H1 (cell line): ENCODE results near the gene CENPF. TPM values are rescaled to one million over a fixed set of nuclear protein-coding genes. Genes with fewer than 3 reads are reported as not detected.

Experiments
- CTCF ChIA-PET: fragments of 300-600 bp; sonication (Branson Sonifier 250); formaldehyde crosslinking; loops from one replicate; lab custom pipeline; 2021; ENCODE audit not compliant: partially characterized antibody; lab: Charles Lee
- POLR2A ChIA-PET: fragments of 300-600 bp; sonication (Branson Sonifier 250); formaldehyde crosslinking; loops from one replicate; lab custom pipeline; 2021; ENCODE audit warnings: inconsistent platforms; ENCODE audit not compliant: partially characterized antibody; lab: Charles Lee
- DNase-seq, 2 experiments: peaks; one replicate each; pipeline versions ENCODE4 v3.0.0 to v3.0.0-alpha.2; 2010 to 2022; ENCODE audit warnings: low spot score in 2 of 2, low read depth in 1 of 2, mixed read lengths in 1 of 2
- FAIRE-seq: peaks from 2 replicates; lab custom pipeline; 2011; peaks lifted over from hg19 to GRCh38; lab: Jason Lieb, UNC
- H2AFZ ChIP-seq: 2 replicates; pipeline ENCODE4 v1.8.1; 2012; ENCODE audit warnings: low read length, inconsistent platforms
- H2AK5ac ChIP-seq: 2 replicates; pipeline ENCODE4 v1.6.1; 2013; ENCODE audit warnings: low read depth, low read length
- H2BK120ac ChIP-seq: replicated peaks from 2 replicates; pipeline ENCODE3; 2013; ENCODE audit warnings: low read depth, low read length, inconsistent platforms
- H2BK12ac ChIP-seq: 2 replicates; pipeline ENCODE4 v1.6.1; 2013; ENCODE audit warnings: low read depth, low read length
- H2BK15ac ChIP-seq: 2 replicates; pipeline ENCODE4 v1.6.1; 2013; ENCODE audit warnings: low read length
- H2BK20ac ChIP-seq: 2 replicates; pipeline ENCODE4 v1.6.1; 2013; ENCODE audit warnings: low read length
- H2BK5ac ChIP-seq: 2 replicates; pipeline ENCODE4 v1.6.1; 2013; ENCODE audit warnings: low read depth, low read length
- H3K14ac ChIP-seq: 2 replicates; pipeline ENCODE4 v1.6.1; 2013; ENCODE audit warnings: inconsistent platforms; ENCODE audit not compliant: insufficient read length
- H3K18ac ChIP-seq: 2 replicates; pipeline ENCODE4 v1.6.1; 2013; ENCODE audit warnings: low read length; ENCODE audit errors: extremely low read depth
- H3K23ac ChIP-seq: 2 replicates; pipeline ENCODE4 v1.6.1; 2013; ENCODE audit warnings: inconsistent platforms; ENCODE audit not compliant: insufficient read length
- H3K23me2 ChIP-seq: 2 replicates; pipeline ENCODE4 v1.6.1; 2013; ENCODE audit warnings: low read depth, low read length
- H3K27ac ChIP-seq: 2 replicates; pipeline ENCODE4 v1.6.1; 2011; ENCODE audit warnings: low read depth, low read length, inconsistent platforms
- H3K27me3 ChIP-seq, 4 experiments: replicated peaks in 1 of 4; 1 replicate in 1 of 4; 2 replicates in 3 of 4; pipeline versions ENCODE4 v1.6.1 to v1.8.1; 2011 to 2013; ENCODE audit warnings: low read length in 3 of 4, mild to moderate bottlenecking in 3 of 4, inconsistent platforms in 2 of 4, mixed read lengths in 2 of 4, moderate library complexity in 1 of 4; ENCODE audit not compliant: control insufficient read depth in 3 of 4, insufficient read depth in 3 of 4; ENCODE audit errors: extremely low read depth in 1 of 4
- H3K36me3 ChIP-seq, 4 experiments: 2 replicates each; pipeline versions ENCODE4 v1.6.1 to v1.8.1; 2011 to 2013; ENCODE audit warnings: mild to moderate bottlenecking in 4 of 4, low read length in 3 of 4, moderate library complexity in 2 of 4, control low read depth in 1 of 4, inconsistent platforms in 1 of 4; ENCODE audit not compliant: insufficient read depth in 4 of 4, control insufficient read depth in 2 of 4
- H3K4ac ChIP-seq: replicated peaks from 2 replicates; pipeline ENCODE3; 2013; ENCODE audit warnings: low read length, low read depth, mixed read lengths, inconsistent platforms; ENCODE audit not compliant: insufficient read length
- H3K4me1 ChIP-seq, 4 experiments: replicated peaks in 1 of 4; 1 replicate in 1 of 4; 2 replicates in 3 of 4; pipeline versions ENCODE4 v1.6.1 to v1.8.1; 2011 to 2013; ENCODE audit warnings: low read length in 3 of 4, inconsistent platforms in 2 of 4, mixed read lengths in 1 of 4; ENCODE audit not compliant: insufficient read depth in 4 of 4, control insufficient read depth in 3 of 4
- H3K4me2 ChIP-seq, 2 experiments: 2 replicates each; pipeline versions ENCODE4 v1.6.1 to v1.8.1; 2011 to 2013; ENCODE audit warnings: low read depth in 2 of 2, low read length in 2 of 2, control low read depth in 1 of 2, inconsistent platforms in 1 of 2, mild to moderate bottlenecking in 1 of 2; ENCODE audit not compliant: insufficient read depth in 1 of 2
- H3K4me3 ChIP-seq, 4 experiments: fragments of 200-600, 300-600 bp in 1 of 4; sonication (generic), shearing (Covaris generic), sonication (Bioruptor Twin) in 1 of 4; 2 replicates each; pipeline versions ENCODE4 v1.5.1 to v1.8.1; 2011 to 2016; ENCODE audit warnings: low read length in 4 of 4, low read depth in 3 of 4, control low read depth in 2 of 4, inconsistent platforms in 2 of 4, mild to moderate bottlenecking in 2 of 4, mixed read lengths in 1 of 4, moderate library complexity in 1 of 4; ENCODE audit not compliant: insufficient read depth in 2 of 4; ENCODE audit errors: extremely low read depth in 1 of 4
- H3K56ac ChIP-seq: replicated peaks from 2 replicates; pipeline ENCODE3; 2013; ENCODE audit warnings: low read depth, mild to moderate bottlenecking, mixed read lengths, low read length, inconsistent platforms; ENCODE audit not compliant: insufficient read length
- H3K79me1 ChIP-seq: 2 replicates; pipeline ENCODE4 v1.6.1; 2013; ENCODE audit warnings: low read depth, low read length, control low read depth
- H3K79me2 ChIP-seq, 2 experiments: 2 replicates each; pipeline versions ENCODE4 v1.6.1 to v1.8.1; 2012 to 2013; ENCODE audit warnings: low read length in 2 of 2, mild to moderate bottlenecking in 2 of 2, inconsistent platforms in 1 of 2; ENCODE audit not compliant: insufficient read depth in 2 of 2, control insufficient read depth in 1 of 2
- H3K9ac ChIP-seq, 4 experiments: replicated peaks in 1 of 4; 1 replicate in 1 of 4; 2 replicates in 3 of 4; pipeline versions ENCODE4 v1.6.1 to v1.8.1; 2011 to 2013; ENCODE audit warnings: low read depth in 3 of 4, low read length in 3 of 4, control low read depth in 2 of 4, mild to moderate bottlenecking in 2 of 4, moderate library complexity in 2 of 4, inconsistent platforms in 1 of 4; ENCODE audit errors: extremely low read depth in 1 of 4
- H3K9me3 ChIP-seq, 2 experiments: 2 replicates each; pipeline versions ENCODE4 v1.6.1 to v1.8.1; 2012 to 2013; ENCODE audit warnings: mild to moderate bottlenecking in 2 of 2, moderate library complexity in 2 of 2, control low read depth in 1 of 2, inconsistent platforms in 1 of 2, low read depth in 1 of 2, low read length in 1 of 2, mixed read lengths in 1 of 2; ENCODE audit not compliant: insufficient read depth in 2 of 2
- H4K20me1 ChIP-seq, 2 experiments: replicated peaks in 1 of 2; 2 replicates each; pipeline versions ENCODE3 to v1.8.1; 2011 to 2013; ENCODE audit warnings: inconsistent platforms in 2 of 2, low read length in 2 of 2, mild to moderate bottlenecking in 1 of 2; ENCODE audit not compliant: insufficient read depth in 2 of 2, control insufficient read depth in 1 of 2
- H4K5ac ChIP-seq: 2 replicates; pipeline ENCODE4 v1.6.1; 2013; ENCODE audit warnings: low read length, low read depth, mixed read lengths, inconsistent platforms; ENCODE audit not compliant: insufficient read length
- H4K8ac ChIP-seq: 2 replicates; pipeline ENCODE4 v1.8.0; 2013; ENCODE audit warnings: mild to moderate bottlenecking, moderate library complexity, low read length, inconsistent platforms; ENCODE audit not compliant: insufficient read depth; ENCODE audit errors: extremely low read depth
- H4K91ac ChIP-seq: replicated peaks from 2 replicates; pipeline ENCODE3; 2013; ENCODE audit warnings: low read length, mixed read lengths, inconsistent platforms; ENCODE audit not compliant: insufficient read length
- ASH2L ChIP-seq: fragments of 200-600, 300-600 bp; sonication (generic); IDR thresholded peaks from one replicate; pipeline ENCODE4 v1.7.1; 2017; ENCODE audit warnings: low read length
- EGR1 ChIP-seq: IDR thresholded peaks from 2 replicates; pipeline ENCODE4 v1.6.1; 2011; ENCODE audit warnings: low read depth, low read length, borderline replicate concordance
- EP300 ChIP-seq, 2 experiments: IDR thresholded peaks; 1 replicate in 1 of 2; 2 replicates in 1 of 2; pipeline ENCODE4 v1.6.1; 2011 to 2012; ENCODE audit warnings: low read depth in 2 of 2, low read length in 2 of 2, mild to moderate bottlenecking in 2 of 2, borderline replicate concordance in 1 of 2, inconsistent platforms in 1 of 2, moderate library complexity in 1 of 2
- KDM5A ChIP-seq: fragments of 200-600 bp; IDR thresholded peaks from 2 replicates; pipeline ENCODE4 v1.7.1; 2012; ENCODE audit warnings: mild to moderate bottlenecking, low read length, inconsistent platforms, mixed read lengths
- PHF8 ChIP-seq: fragments of 200-600 bp; sonication (generic); conservative IDR thresholded peaks from 2 replicates; pipeline ENCODE4 v1.7.1; 2012; ENCODE audit warnings: low read depth, mild to moderate bottlenecking, inconsistent platforms, low read length, moderate library complexity
- POLR2AphosphoS5 ChIP-seq: IDR thresholded peaks from 2 replicates; pipeline ENCODE4 v1.6.1; 2011; ENCODE audit warnings: low read depth, low read length
- RAD21 ChIP-seq, 2 experiments: IDR thresholded peaks in 1 of 2; conservative IDR thresholded peaks in 1 of 2; 2 replicates each; pipeline ENCODE4 v1.6.1; 2011; ENCODE audit warnings: low read depth in 2 of 2, low read length in 2 of 2, improper control_type of control experiment in 1 of 2, inconsistent platforms in 1 of 2, mild to moderate bottlenecking in 1 of 2, moderate library complexity in 1 of 2
- RFX5 ChIP-seq: IDR thresholded peaks from 2 replicates; pipeline ENCODE4 v1.6.1; 2011; ENCODE audit warnings: low read depth, low read length, improper control_type of control experiment, borderline replicate concordance
- SP2 ChIP-seq: IDR thresholded peaks from 2 replicates; pipeline ENCODE4 v1.6.1; 2012; ENCODE audit warnings: mild to moderate bottlenecking, low read length, inconsistent platforms
- polyA plus RNA-seq, 7 experiments: library from polyadenylated mRNA; depleted of rRNA in 3 of 7; stranded (reverse) in 5 of 7; unstranded in 2 of 7; fragments of >200 nt in 5 of 7; fragments of 200-250 nt in 2 of 7; gene quantifications; 1 replicate in 5 of 7; 2 replicates in 1 of 7; 4 replicates in 1 of 7; pipeline versions ENCODE4 v1.2.1 to v1.2.3, GENCODE V29; 2011 to 2013; ENCODE audit warnings: missing spikeins in 2 of 7, mixed read lengths in 2 of 7
- total RNA-seq: library from RNA; stranded (reverse); fragmentation: NEBNext Ultra II Directional; extraction: Animal tissue kit (Norgen Biotek cat#: 25700); gene quantifications from 2 replicates; pipeline ENCODE4 v1.2.1, GENCODE V29; 2021
- TF ChIP-seq, protein P1 (sequence below): IDR thresholded peaks from 2 replicates; pipeline ENCODE4 v1.6.1; 2012; ENCODE audit warnings: inconsistent platforms
- TF ChIP-seq, protein P2 (sequence below): IDR thresholded peaks from 2 replicates; pipeline ENCODE4 v1.6.1; 2012; ENCODE audit warnings: low read length, inconsistent platforms

Gene CENPF
- total and polyA plus RNA-seq, 2 of the 8 experiments (the other 6 are each of a cell fraction or from before 2014, with no cell fraction given), result 13.7 to 170 TPM

DNA sequence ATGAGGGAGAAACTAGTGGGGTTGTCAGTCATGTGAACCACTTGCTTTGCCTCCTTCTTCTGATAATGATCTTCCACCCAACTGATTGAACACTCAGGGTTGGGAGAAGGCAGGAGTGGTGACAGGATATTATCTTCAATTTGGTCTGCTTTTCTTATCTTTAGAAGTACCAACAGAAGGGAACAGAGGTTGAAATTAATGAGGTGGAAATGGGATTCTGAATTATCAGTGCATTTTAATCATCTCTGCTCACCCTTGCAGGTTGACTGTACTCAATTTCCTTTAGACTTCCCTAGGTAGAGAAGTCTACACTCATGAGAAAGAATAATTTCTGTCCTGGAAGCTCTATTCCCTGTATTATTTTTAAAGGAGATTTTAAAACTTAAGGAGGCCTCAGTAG is 31.7 kb upstream of the CENPF start:
- Histone ChIP-seq H3K14ac (no peak overlapping the region), H2AFZ (no peak overlapping the region), H4K8ac (no peak overlapping the region), H3K4me3 (no peak overlapping the region), H3K9ac (no peak overlapping the region), H3K27me3 (peaks cover 0 to 1% (median 0%) of the 10 kb centered on the region in 4 experiments; a peak in 1 of 7 replicates), H3K79me2 (no peaks in the 10 kb centered on the region), H2BK12ac (no peak overlapping the region), H3K4ac (no peak overlapping the region), H3K9me3 (peaks cover 7 to 9% of the 10 kb centered on the region in 2 experiments; a peak in 2 of 4 replicates), H3K56ac (no peak overlapping the region), H3K36me3 (no peaks in the 10 kb centered on the region), H3K4me2 (no peak overlapping the region), H2BK15ac (no peak overlapping the region), H4K91ac (no peak overlapping the region), H3K18ac (no peak overlapping the region), H4K20me1 (no peaks in the 10 kb centered on the region), H2BK20ac (no peak overlapping the region), H3K79me1 (no peaks in the 10 kb centered on the region), H3K23ac (no peak overlapping the region), H2AK5ac (no peak overlapping the region), H3K27ac (no peak overlapping the region), H4K5ac (no peak overlapping the region), H2BK120ac (no peak overlapping the region), H3K4me1 (no peaks in the 10 kb centered on the region), H3K23me2 (no peaks in the 10 kb centered on the region; the same call in 1 of the 2 replicates), H2BK5ac (no peak overlapping the region)
- FAIRE-seq, result no peak
- DNase-seq, result no peak
- ChIA-PET CTCF (interaction anchor here (1.2 kb wide), 1 partner anchor 16 kb away, joined by 3 read pairs; no protein-coding TSS in a partner anchor), POLR2A (interaction anchor here (1.7 to 4.3 kb wide), 2 partner anchors 11 to 19 kb away, joined by 4 to 17 read pairs; partner anchors contain the start of gene PTPN14)
- no peak for TF ChIP-seq PHF8
- no peak for TF ChIP-seq EP300 (IDR thresholded peaks at IDR 0.05; ENCODE audit: borderline replicate concordance in 1 of 2, low read depth in 2 of 2, low read length in 2 of 2)
- no peak for TF ChIP-seq KDM5A
- TF ChIP-seq, protein P1, sequence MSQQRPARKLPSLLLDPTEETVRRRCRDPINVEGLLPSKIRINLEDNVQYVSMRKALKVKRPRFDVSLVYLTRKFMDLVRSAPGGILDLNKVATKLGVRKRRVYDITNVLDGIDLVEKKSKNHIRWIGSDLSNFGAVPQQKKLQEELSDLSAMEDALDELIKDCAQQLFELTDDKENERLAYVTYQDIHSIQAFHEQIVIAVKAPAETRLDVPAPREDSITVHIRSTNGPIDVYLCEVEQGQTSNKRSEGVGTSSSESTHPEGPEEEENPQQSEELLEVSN, result no peak
- TF ChIP-seq SP2, result no peak
- TF ChIP-seq RFX5, result no peak
- TF ChIP-seq RAD21 (IDR thresholded peaks at IDR 0.05 in 1 of 2, conservative IDR thresholded peaks at IDR 0.05 in 1 of 2; ENCODE audit: low read depth in 2 of 2, low read length in 2 of 2), result no peak
- TF ChIP-seq POLR2AphosphoS5, result no peak
- TF ChIP-seq, protein P2, sequence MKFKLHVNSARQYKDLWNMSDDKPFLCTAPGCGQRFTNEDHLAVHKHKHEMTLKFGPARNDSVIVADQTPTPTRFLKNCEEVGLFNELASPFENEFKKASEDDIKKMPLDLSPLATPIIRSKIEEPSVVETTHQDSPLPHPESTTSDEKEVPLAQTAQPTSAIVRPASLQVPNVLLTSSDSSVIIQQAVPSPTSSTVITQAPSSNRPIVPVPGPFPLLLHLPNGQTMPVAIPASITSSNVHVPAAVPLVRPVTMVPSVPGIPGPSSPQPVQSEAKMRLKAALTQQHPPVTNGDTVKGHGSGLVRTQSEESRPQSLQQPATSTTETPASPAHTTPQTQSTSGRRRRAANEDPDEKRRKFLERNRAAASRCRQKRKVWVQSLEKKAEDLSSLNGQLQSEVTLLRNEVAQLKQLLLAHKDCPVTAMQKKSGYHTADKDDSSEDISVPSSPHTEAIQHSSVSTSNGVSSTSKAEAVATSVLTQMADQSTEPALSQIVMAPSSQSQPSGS, result no peak
- no peak for TF ChIP-seq ASH2L
- no peak for TF ChIP-seq EGR1
